CD4-positive, CD25-positive, alpha-beta regulatory T cell (primary cell): Measurements from ENCODE around the gene SPINT1. TPM values are rescaled to one million over a fixed set of nuclear protein-coding genes. Genes with fewer than 3 reads are reported as not detected.
A peak's percentile ranks its signal among the peaks of the same experiment; 100 is the strongest.

ENCODE experiments used
- ATAC-seq, 2 donors: fragments of 150-1000 bp; cut with Tn5 transposase; one replicate each; pipeline ENCODE4 v1.10.0; 2021; ENCODE audit warnings: low read depth in 2 of 2, moderate number of reproducible peaks in 2 of 2, moderate library complexity in 1 of 2
- DNase-seq, 3 donors: peaks; one replicate each; pipeline versions ENCODE4 v3.0.0 to v3.0.0-alpha.2; 2012 to 2022; ENCODE audit warnings: mixed read lengths in 1 of 3
- H3K27ac ChIP-seq: one replicate; pipeline ENCODE4 v1.7.0; 2013; ENCODE audit warnings: mild to moderate bottlenecking, low read length; ENCODE audit not compliant: insufficient read depth, poor library complexity, severe bottlenecking
- H3K27me3 ChIP-seq: one replicate; pipeline ENCODE4 v1.7.0; 2013; ENCODE audit warnings: low read length; ENCODE audit not compliant: control insufficient read depth, insufficient read depth
- H3K36me3 ChIP-seq: one replicate; pipeline ENCODE4 v1.7.0; 2013; ENCODE audit warnings: mild to moderate bottlenecking, low read length, moderate library complexity; ENCODE audit not compliant: control insufficient read depth, insufficient read depth
- H3K4me1 ChIP-seq: 2 replicates; pipeline ENCODE4 v1.7.0; 2013; ENCODE audit warnings: mild to moderate bottlenecking, low read length; ENCODE audit not compliant: insufficient read depth, control insufficient read depth, poor library complexity, severe bottlenecking
- H3K4me3 ChIP-seq: one replicate; pipeline ENCODE4 v1.7.0; 2013; ENCODE audit warnings: low read depth, mild to moderate bottlenecking, low read length, moderate library complexity
- H3K9me3 ChIP-seq, 2 experiments: 1 replicate in 1 of 2; 2 replicates in 1 of 2; pipeline ENCODE4 v1.7.0; 2013; ENCODE audit warnings: low read length in 2 of 2, mild to moderate bottlenecking in 1 of 2, moderate library complexity in 1 of 2; ENCODE audit not compliant: control insufficient read depth in 2 of 2
- H3K27ac Mint-ChIP-seq, 3 donors: one replicate each; pipeline ENCODE4 v1.8.0; 2020 to 2022; ENCODE audit warnings: mild to moderate bottlenecking in 3 of 3, mixed read lengths in 3 of 3, moderate library complexity in 2 of 3
- H3K27me3 Mint-ChIP-seq: one replicate; pipeline ENCODE4 v1.8.0; 2022; ENCODE audit warnings: mild to moderate bottlenecking, mixed read lengths
- H3K36me3 Mint-ChIP-seq: one replicate; pipeline ENCODE4 v1.8.0; 2020; ENCODE audit warnings: mixed read lengths
- H3K4me1 Mint-ChIP-seq, 4 donors: one replicate each; pipeline ENCODE4 v1.8.0; 2020 to 2022; ENCODE audit warnings: mixed read lengths in 4 of 4, mild to moderate bottlenecking in 1 of 4
- H3K4me3 Mint-ChIP-seq, 4 donors: one replicate each; pipeline ENCODE4 v1.8.0; 2020 to 2022; ENCODE audit warnings: mild to moderate bottlenecking in 4 of 4, mixed read lengths in 4 of 4, moderate library complexity in 3 of 4
- H3K9me3 Mint-ChIP-seq, 7 donors: one replicate each; pipeline ENCODE4 v1.8.0; 2020 to 2022; ENCODE audit warnings: mixed read lengths in 7 of 7, mild to moderate bottlenecking in 3 of 7, moderate library complexity in 2 of 7
- polyA plus RNA-seq, 4 donors: library from polyadenylated mRNA; unstranded; fragments of 300-500 nt; fragmentation: Illumina TruSeq; gene quantifications; one replicate each; pipeline ENCODE4 v1.2.3, GENCODE V29; 2021
- total RNA-seq: library from RNA; stranded (reverse); gene quantifications from one replicate; pipeline ENCODE4 v1.2.3, GENCODE V29; 2022

The SPINT1 gene
- total and polyA plus RNA-seq, 5 donors from 2014 or later, result 0.63 to 2.1 (median 1.9) TPM

GRCh38 chr15:40867199-40867598, 23.4 kb downstream of the SPINT1 start:
- Histone ChIP-seq H3K27ac (no peak overlapping the region), H3K4me3 (no peak overlapping the region), H3K36me3 (no peaks in the 10 kb centered on the region), H3K27me3 (no peaks in the 10 kb centered on the region), H3K9me3 (no peaks in the 10 kb centered on the region), H3K4me1 (no peaks in the 10 kb centered on the region)
- peaks cover 0 to 2% (median 0%) of the 10 kb centered on the region in 7 donors for H3K9me3 Mint-ChIP-seq
- ATAC-seq (no peak), DNase-seq (no peak)
- H3K27ac Mint-ChIP-seq, result no peak overlapping the region
- no peaks in the 10 kb centered on the region for H3K27me3 Mint-ChIP-seq
- no peak overlapping the region for H3K4me3 Mint-ChIP-seq
- no peaks in the 10 kb centered on the region for H3K36me3 Mint-ChIP-seq
- H3K4me1 Mint-ChIP-seq, result peaks cover 0 to 6% (median 0%) of the 10 kb centered on the region in 4 donors

- peaks cover 14% of the 10 kb centered on the region for H3K4me1 ChIP-seq
- Mint-ChIP-seq H3K27me3 (peaks cover 5% of the 10 kb centered on the region), H3K27ac (peak overlapping the region in 1 of 3 donors; percentile 21), H3K4me3 (peak overlapping the region in 1 of 4 donors; percentile 80), H3K9me3 (peaks cover 0 to 2% (median 0%) of the 10 kb centered on the region in 7 donors), H3K36me3 (no peaks in the 10 kb centered on the region), H3K4me1 (peaks cover 0 to 18% (median 2%) of the 10 kb centered on the region in 4 donors)
- H3K4me3 ChIP-seq, result no peak overlapping the region
- H3K9me3 ChIP-seq, result no peaks in the 10 kb centered on the region
- no peak for ATAC-seq
- no peak overlapping the region for H3K27ac ChIP-seq
- no peaks in the 10 kb centered on the region for H3K27me3 ChIP-seq
- no peak for DNase-seq
- H3K36me3 ChIP-seq, result no peaks in the 10 kb centered on the region
Measured at GRCh38 chr15:40869686-40870085, 25.8 kb downstream of the SPINT1 start.

- H3K4me3 Mint-ChIP-seq, result peak overlapping the region in 1 of 4 donors; percentile 48
- H3K27ac Mint-ChIP-seq, result peak overlapping the region in 1 of 3 donors; percentile 38
- Histone ChIP-seq H3K4me3 (no peak overlapping the region), H3K4me1 (peaks cover 14% of the 10 kb centered on the region), H3K27me3 (no peaks in the 10 kb centered on the region), H3K9me3 (no peaks in the 10 kb centered on the region), H3K27ac (no peak overlapping the region), H3K36me3 (no peaks in the 10 kb centered on the region)
- peaks cover 5% of the 10 kb centered on the region for H3K27me3 Mint-ChIP-seq
- H3K4me1 Mint-ChIP-seq, result peaks cover 0 to 18% (median 2%) of the 10 kb centered on the region in 4 donors
- no peak for DNase-seq
- ATAC-seq, result no peak
- H3K36me3 Mint-ChIP-seq, result no peaks in the 10 kb centered on the region
- peaks cover 0 to 2% (median 0%) of the 10 kb centered on the region in 7 donors for H3K9me3 Mint-ChIP-seq
Measured at GRCh38 chr15:40870716-40871115, 26.9 kb downstream of the SPINT1 start.

- Mint-ChIP-seq H3K4me3 (peak overlapping the region; percentile 58 to 86 (median 70)), H3K36me3 (no peaks in the 10 kb centered on the region), H3K27me3 (peaks cover 5% of the 10 kb centered on the region), H3K27ac (peak overlapping the region; percentile 12 to 76 (median 28)), H3K4me1 (peaks cover 0 to 18% (median 2%) of the 10 kb centered on the region in 4 donors), H3K9me3 (peaks cover 0 to 2% (median 0%) of the 10 kb centered on the region in 7 donors)
- Histone ChIP-seq H3K9me3 (no peaks in the 10 kb centered on the region), H3K27me3 (no peaks in the 10 kb centered on the region), H3K27ac (no peak overlapping the region), H3K4me3 (no peak overlapping the region), H3K4me1 (peaks cover 14% of the 10 kb centered on the region), H3K36me3 (no peaks in the 10 kb centered on the region)
- ATAC-seq, result no peak
- no peak for DNase-seq
Measured at GRCh38 chr15:40871749-40872617, 28.1 kb downstream of the SPINT1 start.

GRCh38 chr15:40872791-40873693, 29.2 kb downstream of the SPINT1 start:
- no peak overlapping the region for H3K27ac ChIP-seq
- peaks cover 14% of the 10 kb centered on the region for H3K4me1 ChIP-seq
- ATAC-seq (no peak), DNase-seq (no peak)
- Mint-ChIP-seq H3K27ac (no peak overlapping the region), H3K4me3 (peak overlapping the region; percentile 75 to 90 (median 84)), H3K4me1 (peaks cover 0 to 18% (median 2%) of the 10 kb centered on the region in 4 donors), H3K9me3 (peaks cover 0 to 2% (median 0%) of the 10 kb centered on the region in 7 donors), H3K27me3 (peaks cover 5% of the 10 kb centered on the region), H3K36me3 (no peaks in the 10 kb centered on the region)
- no peaks in the 10 kb centered on the region for H3K36me3 ChIP-seq
- no peak overlapping the region for H3K4me3 ChIP-seq
- H3K9me3 ChIP-seq, result no peaks in the 10 kb centered on the region
- H3K27me3 ChIP-seq, result no peaks in the 10 kb centered on the region

- Mint-ChIP-seq H3K27me3 (peaks cover 5% of the 10 kb centered on the region), H3K9me3 (peaks cover 0 to 2% (median 0%) of the 10 kb centered on the region in 7 donors), H3K27ac (peak within 1 kb of the TSS in 1 of 3 donors; percentile 42), H3K36me3 (no peaks in the 10 kb centered on the region), H3K4me3 (peak within 1 kb of the TSS; percentile 86 to 90 (median 90)), H3K4me1 (peaks cover 0 to 18% (median 2%) of the 10 kb centered on the region in 4 donors)
- no peaks in the 10 kb centered on the region for H3K27me3 ChIP-seq
- H3K9me3 ChIP-seq, result no peaks in the 10 kb centered on the region
- peak within 1 kb of the TSS; percentile 39 for H3K4me3 ChIP-seq
- peak; percentile 73 for ATAC-seq
- H3K27ac ChIP-seq, result no peak within 1 kb of the TSS
- H3K36me3 ChIP-seq, result no peaks in the 10 kb centered on the region
- H3K4me1 ChIP-seq, result peaks cover 14% of the 10 kb centered on the region
- peak; percentile 45 to 62 (median 45) for DNase-seq
Measured at GRCh38 chr15:40873694-40874561, 30.1 kb downstream of the SPINT1 start, which contains the start of gene RHOV. Gene RHOV, minus strand, starts transcription at chr15:40874234. Its CDS starts 95 bp downstream, at chr15:40874139.
